Glutamatergic neuron (in vitro differentiated cells): ENCODE measurements around the gene PPME1. TPM values are rescaled to one million over a fixed set of nuclear protein-coding genes. Genes with fewer than 3 reads are reported as not detected.

Experiments
- DNase-seq: peaks from one replicate; pipeline ENCODE4 v3.0.0; 2022
- H3K27ac Mint-ChIP-seq: one replicate; pipeline ENCODE4 v1.8.0; 2020; ENCODE audit warnings: mild to moderate bottlenecking, mixed read lengths, inconsistent platforms; ENCODE audit not compliant: unreplicated experiment
- H3K27me3 Mint-ChIP-seq: one replicate; pipeline ENCODE4 v1.8.0; 2020; ENCODE audit warnings: mild to moderate bottlenecking, moderate library complexity, mixed read lengths, inconsistent platforms; ENCODE audit not compliant: unreplicated experiment
- H3K36me3 Mint-ChIP-seq: one replicate; pipeline ENCODE4 v1.8.0; 2020; ENCODE audit warnings: mild to moderate bottlenecking, mixed read lengths, inconsistent platforms; ENCODE audit not compliant: unreplicated experiment
- H3K4me1 Mint-ChIP-seq: one replicate; pipeline ENCODE4 v1.8.0; 2020; ENCODE audit warnings: mild to moderate bottlenecking, low read depth, mixed read lengths, inconsistent platforms; ENCODE audit not compliant: unreplicated experiment
- H3K4me3 Mint-ChIP-seq: one replicate; pipeline ENCODE4 v1.8.0; 2020; ENCODE audit warnings: mild to moderate bottlenecking, mixed read lengths, inconsistent platforms; ENCODE audit not compliant: unreplicated experiment
- H3K9me3 Mint-ChIP-seq: one replicate; pipeline ENCODE4 v1.8.0; 2020; ENCODE audit warnings: mild to moderate bottlenecking, moderate library complexity, mixed read lengths, inconsistent platforms; ENCODE audit not compliant: unreplicated experiment
- CTCF ChIP-seq: fragments of 200-600 bp; sonication (generic); IDR thresholded peaks from one replicate; pipeline ENCODE4 v1.5.0; 2021; ENCODE audit not compliant: partially characterized antibody, unreplicated experiment
- total RNA-seq: library from RNA; stranded (reverse); fragmentation: NEBNext Ultra II Directional; extraction: Animal tissue kit (Norgen Biotek cat#: 25700); gene quantifications from one replicate; pipeline ENCODE4 v1.2.1, GENCODE V29; 2021; ENCODE audit not compliant: unreplicated experiment

The PPME1 gene
- total RNA-seq, 1 donor from 2014 or later = 65.1 TPM

DNA sequence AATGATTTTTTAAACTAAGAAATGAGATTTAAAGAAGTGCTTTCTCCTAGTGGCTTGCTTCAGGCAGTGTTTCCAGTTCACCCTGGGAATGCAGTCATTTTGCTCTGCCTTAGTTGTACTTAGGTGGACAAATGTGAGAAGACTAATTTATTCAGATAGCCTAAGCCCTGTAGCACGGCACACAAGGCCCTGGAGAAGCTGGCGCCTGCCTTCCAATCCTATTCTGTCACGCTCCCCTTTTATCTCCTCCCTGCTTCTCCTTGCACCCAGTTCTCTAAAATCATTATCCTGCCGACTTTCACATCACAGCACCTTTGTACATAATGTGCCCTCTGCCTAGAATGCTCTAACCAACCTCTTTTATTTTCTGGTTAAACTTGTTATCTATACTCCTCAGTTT lies 64.0 kb downstream of the PPME1 start:
- no peak for TF ChIP-seq CTCF
- H3K4me1 Mint-ChIP-seq = no peaks in the 10 kb centered on the region

GRCh38 chr11:74237541-74237940 lies 66.5 kb downstream of the PPME1 start:
- Mint-ChIP-seq H3K4me1 (no peaks in the 10 kb centered on the region), H3K36me3 (peaks cover 5% of the 10 kb centered on the region), H3K9me3 (no peaks in the 10 kb centered on the region), H3K27ac (no peak overlapping the region), H3K4me3 (no peak overlapping the region), H3K27me3 (no peaks in the 10 kb centered on the region)
- TF ChIP-seq CTCF = no peak
- DNase-seq = no peak

More for the DNA sequence above, 64.0 kb downstream of the PPME1 start:
- no peaks in the 10 kb centered on the region for H3K27me3 Mint-ChIP-seq
- no peaks in the 10 kb centered on the region for H3K9me3 Mint-ChIP-seq
- H3K36me3 Mint-ChIP-seq = peaks cover 5% of the 10 kb centered on the region
- H3K4me3 Mint-ChIP-seq = no peak overlapping the region
- DNase-seq = no peak
- H3K27ac Mint-ChIP-seq = no peak overlapping the region

DNA sequence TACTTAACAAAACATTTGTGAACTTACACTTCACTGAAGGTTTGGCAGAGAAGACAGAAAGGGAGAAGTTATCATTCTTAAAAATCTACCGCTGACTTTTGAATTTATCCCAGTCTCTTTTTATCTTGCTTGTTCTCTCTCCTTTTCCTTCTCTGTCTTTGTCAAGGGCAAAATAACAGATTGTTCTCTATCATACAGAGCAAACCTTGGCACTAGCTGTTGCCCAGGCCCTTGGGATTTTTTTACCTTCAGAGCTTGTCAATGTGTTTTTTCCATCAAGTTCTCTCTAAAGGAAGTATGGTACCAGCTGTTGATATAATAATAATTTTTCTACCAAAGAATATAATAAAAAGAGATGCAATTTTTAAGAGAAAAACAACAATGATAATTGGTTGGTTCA lies 67.2 kb downstream of the PPME1 start:
- peaks cover 5% of the 10 kb centered on the region for H3K36me3 Mint-ChIP-seq
- no peaks in the 10 kb centered on the region for H3K4me1 Mint-ChIP-seq
- no peaks in the 10 kb centered on the region for H3K9me3 Mint-ChIP-seq
- no peak for TF ChIP-seq CTCF
- no peak overlapping the region for H3K27ac Mint-ChIP-seq
- DNase-seq = no peak
- H3K27me3 Mint-ChIP-seq = no peaks in the 10 kb centered on the region
- H3K4me3 Mint-ChIP-seq = no peak overlapping the region

DNA sequence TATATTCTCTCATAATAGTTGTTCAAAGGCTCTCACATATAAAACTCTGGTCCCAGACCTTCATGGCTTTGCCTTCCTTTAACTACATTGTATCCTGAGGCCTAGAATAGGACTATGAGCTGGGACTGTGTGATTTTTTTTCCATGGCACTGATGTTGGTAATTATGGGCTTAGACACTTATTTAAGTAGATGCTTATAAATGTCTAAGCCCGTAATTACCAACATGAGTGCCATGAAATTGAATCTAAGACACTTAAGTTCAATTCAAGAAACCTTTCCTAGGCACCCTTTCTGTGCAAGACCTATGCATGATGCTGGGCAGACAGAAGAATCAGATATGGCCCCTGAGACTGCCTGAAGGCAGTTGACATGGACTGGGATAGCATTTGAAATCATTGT lies 77.4 kb downstream of the PPME1 start:
- peaks cover 7% of the 10 kb centered on the region for H3K36me3 Mint-ChIP-seq
- no peak for DNase-seq
- TF ChIP-seq CTCF = no peak
- no peaks in the 10 kb centered on the region for H3K27me3 Mint-ChIP-seq
- no peak overlapping the region for H3K4me3 Mint-ChIP-seq
- H3K4me1 Mint-ChIP-seq = no peaks in the 10 kb centered on the region
- no peak overlapping the region for H3K27ac Mint-ChIP-seq
- H3K9me3 Mint-ChIP-seq = no peaks in the 10 kb centered on the region

DNA sequence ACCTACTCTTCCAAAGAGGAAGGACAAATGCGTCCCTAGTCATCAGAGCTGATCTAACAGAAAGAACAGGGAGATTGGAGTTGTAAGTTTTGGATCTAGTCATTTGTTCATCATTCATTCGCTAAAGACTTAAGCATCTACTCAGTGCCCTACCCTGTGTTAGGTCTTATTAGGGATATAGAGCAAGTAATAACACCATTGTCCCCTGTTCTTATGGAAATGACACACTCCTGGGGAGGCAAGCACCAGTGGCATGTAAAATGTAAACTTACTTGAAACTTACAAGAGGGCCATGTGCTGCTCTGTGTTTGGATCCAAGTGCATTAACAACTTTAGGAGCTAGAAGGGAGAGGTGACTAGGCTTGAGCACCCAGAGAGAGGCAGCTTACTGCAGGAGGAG lies 78.4 kb downstream of the PPME1 start:
- no peak for DNase-seq
- peaks cover 10% of the 10 kb centered on the region for H3K36me3 Mint-ChIP-seq
- no peaks in the 10 kb centered on the region for H3K4me1 Mint-ChIP-seq
- H3K27ac Mint-ChIP-seq = no peak overlapping the region
- no peaks in the 10 kb centered on the region for H3K9me3 Mint-ChIP-seq
- TF ChIP-seq CTCF = no peak
- H3K4me3 Mint-ChIP-seq = no peak overlapping the region
- H3K27me3 Mint-ChIP-seq = no peaks in the 10 kb centered on the region
